ENCODE data around the gene MINDY4. TPM values are rescaled to one million over a fixed set of nuclear protein-coding genes. Genes with fewer than 3 reads are reported as not detected.

The MINDY4 gene
- total and polyA plus RNA-seq, 2 of the 13 experiments (the other 11 are each of a cell fraction or from before 2014, with no cell fraction given) = not detected

GRCh38 chr7:30880125-30880720 is 109.0 kb downstream of the MINDY4 start:
- Histone ChIP-seq H3K9ac (ENCODE audit: insufficient read depth, low read depth, low read length) (no peak overlapping the region), H3K4me2 (ENCODE audit: low read depth, low read length) (no peak overlapping the region), H3K79me2 (ENCODE audit: insufficient read depth, low read length) (no peaks in the 10 kb centered on the region), H3K27me3 (ENCODE audit: control insufficient read depth in 1 of 2, insufficient read depth in 2 of 2, low read length in 2 of 2) (peaks cover 0 to 24% of the 10 kb centered on the region in 2 experiments; a peak in 2 of 5 replicates), H3K36me3 (replicated peaks in 1 of 2; ENCODE audit: control insufficient read depth in 1 of 2, insufficient read depth in 2 of 2, low read length in 2 of 2) (no peaks in the 10 kb centered on the region), H2AFZ (ENCODE audit: low read length) (no peak overlapping the region), H3K9me3 (ENCODE audit: low read length) (no peaks in the 10 kb centered on the region), H4K20me1 (ENCODE audit: insufficient read depth, low read length) (no peaks in the 10 kb centered on the region), H3K27ac (ENCODE audit: extremely low read length, insufficient read depth, low read length) (no peak overlapping the region), H3K4me3 (replicated peaks in 1 of 3; ENCODE audit: insufficient read depth in 1 of 3, low read depth in 2 of 3, low read length in 3 of 3) (no peak overlapping the region), H3K4me1 (ENCODE audit: insufficient read depth, low read length) (no peaks in the 10 kb centered on the region)
- BruUV-seq (replicated peaks) = no TSS peak
- in situ Hi-C loops (cut with HindIII; ENCODE audit: extremely low pct_ligation_motif_present, low pct_unique_long_range_greater_than_20kb) = no loop called here
- 7% methylated on average over 9 of the region's 12 CpGs for WGBS (ENCODE audit: low lambda C conversion rate)
- CTCF ChIA-PET (ENCODE audit: low intra/inter-chr PET ratio, low total read pairs) = no interaction called here
- POLR2A ChIA-PET = no interaction called here
- ATAC-seq = no peak
- intact Hi-C loops (cut with micrococcal nuclease; ENCODE audit: unreplicated experiment) = no loop called here
- FAIRE-seq = no peak
- no peak for DNase-seq (ENCODE audit: low spot score)
- no peak for TF ChIP-seq ELF3 (CRISPR knock-in tag; IDR thresholded peaks at IDR 0.05)
- no peak for TF ChIP-seq KMT2A (CRISPR knock-in tag; IDR thresholded peaks at IDR 0.05)
- TF ChIP-seq, protein P1, sequence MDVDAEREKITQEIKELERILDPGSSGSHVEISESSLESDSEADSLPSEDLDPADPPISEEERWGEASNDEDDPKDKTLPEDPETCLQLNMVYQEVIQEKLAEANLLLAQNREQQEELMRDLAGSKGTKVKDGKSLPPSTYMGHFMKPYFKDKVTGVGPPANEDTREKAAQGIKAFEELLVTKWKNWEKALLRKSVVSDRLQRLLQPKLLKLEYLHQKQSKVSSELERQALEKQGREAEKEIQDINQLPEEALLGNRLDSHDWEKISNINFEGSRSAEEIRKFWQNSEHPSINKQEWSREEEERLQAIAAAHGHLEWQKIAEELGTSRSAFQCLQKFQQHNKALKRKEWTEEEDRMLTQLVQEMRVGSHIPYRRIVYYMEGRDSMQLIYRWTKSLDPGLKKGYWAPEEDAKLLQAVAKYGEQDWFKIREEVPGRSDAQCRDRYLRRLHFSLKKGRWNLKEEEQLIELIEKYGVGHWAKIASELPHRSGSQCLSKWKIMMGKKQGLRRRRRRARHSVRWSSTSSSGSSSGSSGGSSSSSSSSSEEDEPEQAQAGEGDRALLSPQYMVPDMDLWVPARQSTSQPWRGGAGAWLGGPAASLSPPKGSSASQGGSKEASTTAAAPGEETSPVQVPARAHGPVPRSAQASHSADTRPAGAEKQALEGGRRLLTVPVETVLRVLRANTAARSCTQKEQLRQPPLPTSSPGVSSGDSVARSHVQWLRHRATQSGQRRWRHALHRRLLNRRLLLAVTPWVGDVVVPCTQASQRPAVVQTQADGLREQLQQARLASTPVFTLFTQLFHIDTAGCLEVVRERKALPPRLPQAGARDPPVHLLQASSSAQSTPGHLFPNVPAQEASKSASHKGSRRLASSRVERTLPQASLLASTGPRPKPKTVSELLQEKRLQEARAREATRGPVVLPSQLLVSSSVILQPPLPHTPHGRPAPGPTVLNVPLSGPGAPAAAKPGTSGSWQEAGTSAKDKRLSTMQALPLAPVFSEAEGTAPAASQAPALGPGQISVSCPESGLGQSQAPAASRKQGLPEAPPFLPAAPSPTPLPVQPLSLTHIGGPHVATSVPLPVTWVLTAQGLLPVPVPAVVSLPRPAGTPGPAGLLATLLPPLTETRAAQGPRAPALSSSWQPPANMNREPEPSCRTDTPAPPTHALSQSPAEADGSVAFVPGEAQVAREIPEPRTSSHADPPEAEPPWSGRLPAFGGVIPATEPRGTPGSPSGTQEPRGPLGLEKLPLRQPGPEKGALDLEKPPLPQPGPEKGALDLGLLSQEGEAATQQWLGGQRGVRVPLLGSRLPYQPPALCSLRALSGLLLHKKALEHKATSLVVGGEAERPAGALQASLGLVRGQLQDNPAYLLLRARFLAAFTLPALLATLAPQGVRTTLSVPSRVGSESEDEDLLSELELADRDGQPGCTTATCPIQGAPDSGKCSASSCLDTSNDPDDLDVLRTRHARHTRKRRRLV (CRISPR knock-in tag; IDR thresholded peaks at IDR 0.05) = no peak
- TF ChIP-seq IRF2 (CRISPR knock-in tag; IDR thresholded peaks at IDR 0.05) = no peak
- TF ChIP-seq MYC (CRISPR knock-in tag; IDR thresholded peaks at IDR 0.05; ENCODE audit: borderline replicate concordance) = no peak
- TF ChIP-seq ZNF557 (CRISPR knock-in tag; IDR thresholded peaks at IDR 0.05) = no peak
- no peak for TF ChIP-seq ZNF30 (CRISPR knock-in tag; IDR thresholded peaks at IDR 0.05)
- no peak for TF ChIP-seq THYN1 (CRISPR knock-in tag; IDR thresholded peaks at IDR 0.05; ENCODE audit: borderline replicate concordance, low read depth)
- TF ChIP-seq HHEX (CRISPR knock-in tag; IDR thresholded peaks at IDR 0.05) = no peak
- TF ChIP-seq ZNF552 (CRISPR knock-in tag; IDR thresholded peaks at IDR 0.05; ENCODE audit: borderline replicate concordance) = no peak
- TF ChIP-seq E2F5 (CRISPR knock-in tag; conservative IDR thresholded peaks at IDR 0.05) = no peak
- TF ChIP-seq, protein P2, sequence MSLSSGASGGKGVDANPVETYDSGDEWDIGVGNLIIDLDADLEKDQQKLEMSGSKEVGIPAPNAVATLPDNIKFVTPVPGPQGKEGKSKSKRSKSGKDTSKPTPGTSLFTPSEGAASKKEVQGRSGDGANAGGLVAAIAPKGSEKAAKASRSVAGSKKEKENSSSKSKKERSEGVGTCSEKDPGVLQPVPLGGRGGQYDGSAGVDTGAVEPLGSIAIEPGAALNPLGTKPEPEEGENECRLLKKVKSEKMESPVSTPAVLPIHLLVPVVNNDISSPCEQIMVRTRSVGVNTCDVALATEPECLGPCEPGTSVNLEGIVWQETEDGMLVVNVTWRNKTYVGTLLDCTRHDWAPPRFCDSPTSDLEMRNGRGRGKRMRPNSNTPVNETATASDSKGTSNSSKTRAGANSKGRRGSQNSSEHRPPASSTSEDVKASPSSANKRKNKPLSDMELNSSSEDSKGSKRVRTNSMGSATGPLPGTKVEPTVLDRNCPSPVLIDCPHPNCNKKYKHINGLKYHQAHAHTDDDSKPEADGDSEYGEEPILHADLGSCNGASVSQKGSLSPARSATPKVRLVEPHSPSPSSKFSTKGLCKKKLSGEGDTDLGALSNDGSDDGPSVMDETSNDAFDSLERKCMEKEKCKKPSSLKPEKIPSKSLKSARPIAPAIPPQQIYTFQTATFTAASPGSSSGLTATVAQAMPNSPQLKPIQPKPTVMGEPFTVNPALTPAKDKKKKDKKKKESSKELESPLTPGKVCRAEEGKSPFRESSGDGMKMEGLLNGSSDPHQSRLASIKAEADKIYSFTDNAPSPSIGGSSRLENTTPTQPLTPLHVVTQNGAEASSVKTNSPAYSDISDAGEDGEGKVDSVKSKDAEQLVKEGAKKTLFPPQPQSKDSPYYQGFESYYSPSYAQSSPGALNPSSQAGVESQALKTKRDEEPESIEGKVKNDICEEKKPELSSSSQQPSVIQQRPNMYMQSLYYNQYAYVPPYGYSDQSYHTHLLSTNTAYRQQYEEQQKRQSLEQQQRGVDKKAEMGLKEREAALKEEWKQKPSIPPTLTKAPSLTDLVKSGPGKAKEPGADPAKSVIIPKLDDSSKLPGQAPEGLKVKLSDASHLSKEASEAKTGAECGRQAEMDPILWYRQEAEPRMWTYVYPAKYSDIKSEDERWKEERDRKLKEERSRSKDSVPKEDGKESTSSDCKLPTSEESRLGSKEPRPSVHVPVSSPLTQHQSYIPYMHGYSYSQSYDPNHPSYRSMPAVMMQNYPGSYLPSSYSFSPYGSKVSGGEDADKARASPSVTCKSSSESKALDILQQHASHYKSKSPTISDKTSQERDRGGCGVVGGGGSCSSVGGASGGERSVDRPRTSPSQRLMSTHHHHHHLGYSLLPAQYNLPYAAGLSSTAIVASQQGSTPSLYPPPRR (CRISPR knock-in tag; IDR thresholded peaks at IDR 0.05; ENCODE audit: borderline replicate concordance) = no peak
- TF ChIP-seq ZNF543 (CRISPR knock-in tag; IDR thresholded peaks at IDR 0.05) = no peak
- no peak for TF ChIP-seq ZNF598 (CRISPR knock-in tag; IDR thresholded peaks at IDR 0.05; ENCODE audit: borderline replicate concordance)
- TF ChIP-seq CBX1 (IDR thresholded peaks at IDR 0.05; ENCODE audit: low read depth) = no peak
- TF ChIP-seq SRF (IDR thresholded peaks at IDR 0.05; ENCODE audit: low read depth, low read length) = no peak

Data from HepG2 (cell line).